Measurements from ENCODE around the gene SAP30BP.

DNA sequence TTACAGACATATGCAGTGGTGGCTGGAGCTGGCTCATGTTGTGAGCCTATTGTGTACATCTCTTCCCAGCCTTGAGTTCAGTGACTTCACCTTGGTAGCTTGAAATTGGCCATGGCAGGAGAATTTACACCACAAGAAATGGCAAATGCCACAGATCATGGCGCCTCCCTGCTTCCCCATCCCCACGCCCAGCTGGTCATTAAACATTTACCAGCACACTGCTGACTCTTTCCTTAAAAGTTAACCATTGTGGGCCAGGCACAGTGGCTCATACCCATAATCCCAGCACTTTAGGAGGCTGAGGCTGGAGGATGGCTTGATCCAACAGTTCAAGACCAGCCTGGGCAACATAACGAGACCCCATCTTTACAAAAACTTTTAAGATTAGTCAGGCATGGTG is 31.5 kb downstream of the SAP30BP start:
- no peak for TF ChIP-seq CTCF (IDR thresholded peaks at IDR 0.05)
- TF ChIP-seq POLR2A (IDR thresholded peaks at IDR 0.05) = no peak

Data from body of pancreas (tissue), 4 donors.